ENCODE measurements around the gene CAMK1G.

GRCh38 chr1:209593747-209594146 lies 10.2 kb downstream of the CAMK1G start:
- TF ChIP-seq RAD21 (IDR thresholded peaks at IDR 0.05; ENCODE audit: low read depth), result no peak
- no peak for TF ChIP-seq EZH2 (IDR thresholded peaks at IDR 0.05)
- TF ChIP-seq CTCF (IDR thresholded peaks at IDR 0.05 in 2 of 3, conservative IDR thresholded peaks at IDR 0.05 in 1 of 3; ENCODE audit: borderline replicate concordance in 1 of 3, insufficient read depth in 1 of 3, low read depth in 2 of 3, low read length in 2 of 3), result no peak
- no peak for TF ChIP-seq POLR2AphosphoS5 (IDR thresholded peaks at IDR 0.05; ENCODE audit: low read depth, low read length)
